ENCODE data around the gene PLEK. TPM values are rescaled to one million over a fixed set of nuclear protein-coding genes. Genes with fewer than 3 reads are reported as not detected.

The PLEK gene
- polyA plus RNA-seq, 1 donor from 2014 or later = 0.07 TPM

- no peaks in the 10 kb centered on the region for H3F3A ChIP-seq (ENCODE audit: insufficient read depth, low read length, poor library complexity, severe bottlenecking)
- H3K9ac ChIP-seq (ENCODE audit: low read length) = no peak overlapping the region
- H3K36me3 ChIP-seq (ENCODE audit: insufficient read depth, low read length) = no peaks in the 10 kb centered on the region
- H3K9me2 ChIP-seq (ENCODE audit: insufficient read depth, low read length) = no peaks in the 10 kb centered on the region
- H4K20me1 ChIP-seq (ENCODE audit: insufficient read depth) = no peaks in the 10 kb centered on the region
- TF ChIP-seq POLR2AphosphoS5 (IDR thresholded peaks at IDR 0.05) (no peak), EP300 (conservative IDR thresholded peaks at IDR 0.05; ENCODE audit: poor library complexity, severe bottlenecking) (no peak), MXI1 (conservative IDR thresholded peaks at IDR 0.05; ENCODE audit: poor library complexity, severe bottlenecking) (no peak), SMC3 (conservative IDR thresholded peaks at IDR 0.05; ENCODE audit: poor library complexity) (no peak), TAF1 (IDR thresholded peaks at IDR 0.05; ENCODE audit: low read depth) (no peak), REST (IDR thresholded peaks at IDR 0.05; ENCODE audit: borderline replicate concordance) (no peak), RAD21 (conservative IDR thresholded peaks at IDR 0.05) (no peak), EZH2 (IDR thresholded peaks at IDR 0.05; ENCODE audit: borderline replicate concordance, insufficient read depth, low read length, poor library complexity, severe bottlenecking) (no peak), CTCF (IDR thresholded peaks at IDR 0.05; ENCODE audit: poor library complexity, severe bottlenecking) (no peak)
- H3K27ac ChIP-seq (ENCODE audit: low read length) = no peak overlapping the region
- H3K27me3 ChIP-seq (ENCODE audit: insufficient read depth, low read depth, low read length) = no peaks in the 10 kb centered on the region
- H2AFZ ChIP-seq (ENCODE audit: low read depth, low read length) = no peak overlapping the region
- H3K4me3 ChIP-seq (ENCODE audit: low read length) = no peak overlapping the region
- H3K9me3 ChIP-seq (ENCODE audit: low read length) = no peaks in the 10 kb centered on the region
- H3K79me2 ChIP-seq (replicated peaks; ENCODE audit: insufficient read depth, low read length) = no peaks in the 10 kb centered on the region
- H3K4me2 ChIP-seq (ENCODE audit: low read length) = no peak overlapping the region
Observed at GRCh38 chr2:68366083-68366560, 1.0 kb downstream of the PLEK start.

GRCh38 chr2:68367953-68368653 is 3.0 kb downstream of the PLEK start:
- peak overlapping the region; percentile 13 for H3K4me2 ChIP-seq (ENCODE audit: low read length)
- H3K9ac ChIP-seq (ENCODE audit: low read length) = no peak overlapping the region
- H3K9me3 ChIP-seq (ENCODE audit: low read length) = no peaks in the 10 kb centered on the region
- no peaks in the 10 kb centered on the region for H4K20me1 ChIP-seq (ENCODE audit: insufficient read depth)
- peak overlapping the region; percentile 43 for H3K4me3 ChIP-seq (ENCODE audit: low read length)
- H3K27ac ChIP-seq (ENCODE audit: low read length) = peak overlapping the region; percentile 32
- H3K36me3 ChIP-seq (ENCODE audit: insufficient read depth, low read length) = no peaks in the 10 kb centered on the region
- no peaks in the 10 kb centered on the region for H3K27me3 ChIP-seq (ENCODE audit: insufficient read depth, low read depth, low read length)
- H2AFZ ChIP-seq (ENCODE audit: low read depth, low read length) = no peak overlapping the region
- no peak for TF ChIP-seq EP300 (conservative IDR thresholded peaks at IDR 0.05; ENCODE audit: poor library complexity, severe bottlenecking)
- no peaks in the 10 kb centered on the region for H3K79me2 ChIP-seq (replicated peaks; ENCODE audit: insufficient read depth, low read length)
- H3F3A ChIP-seq (ENCODE audit: insufficient read depth, low read length, poor library complexity, severe bottlenecking) = no peaks in the 10 kb centered on the region
- no peaks in the 10 kb centered on the region for H3K9me2 ChIP-seq (ENCODE audit: insufficient read depth, low read length)
